HG03342 (cell line): ENCODE measurements around the gene SSRP1.
"Not testable (repeated sequence)": the region's sequence is repeated elsewhere in the genome, so short reads cannot be mapped to it uniquely, and the experiment has no call there.

Experiments used
- ATAC-seq: cut with Tn5 transposase; IDR thresholded peaks from one replicate; pipeline ENCODE4 v1.9.1; 2021; ENCODE audit warnings: mild to moderate bottlenecking, moderate library complexity; ENCODE audit not compliant: unreplicated experiment

SSRP1 gene

DNA sequence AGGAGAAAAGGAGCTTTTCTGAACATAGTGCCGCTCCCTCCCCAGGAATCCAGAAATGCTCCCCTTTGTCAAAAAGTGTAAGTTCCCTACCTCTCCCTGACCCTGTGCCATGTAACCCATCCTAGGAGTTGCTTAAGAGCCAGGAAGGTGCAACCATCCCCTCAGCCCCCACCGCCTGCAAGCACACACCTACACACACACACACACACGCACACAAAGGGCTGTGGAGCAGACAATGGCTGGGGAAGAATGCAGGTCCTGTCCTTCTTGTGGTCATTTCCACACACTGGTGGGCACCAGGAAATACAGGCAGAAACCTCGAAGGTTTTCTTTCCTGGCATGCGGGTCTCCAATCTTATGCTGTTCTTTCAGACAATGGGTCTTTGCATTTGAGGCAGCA lies 3.6 kb upstream of the SSRP1 start:
- no peak for ATAC-seq

GRCh38 chr11:57338142-57338541 lies 2.5 kb upstream of the SSRP1 start, which contains the start of gene P2RX3:
Gene P2RX3 (plus strand): TSS chr11:57338352. CDS start chr11:57338551, 199 bp downstream.
- ATAC-seq, result no peak

DNA sequence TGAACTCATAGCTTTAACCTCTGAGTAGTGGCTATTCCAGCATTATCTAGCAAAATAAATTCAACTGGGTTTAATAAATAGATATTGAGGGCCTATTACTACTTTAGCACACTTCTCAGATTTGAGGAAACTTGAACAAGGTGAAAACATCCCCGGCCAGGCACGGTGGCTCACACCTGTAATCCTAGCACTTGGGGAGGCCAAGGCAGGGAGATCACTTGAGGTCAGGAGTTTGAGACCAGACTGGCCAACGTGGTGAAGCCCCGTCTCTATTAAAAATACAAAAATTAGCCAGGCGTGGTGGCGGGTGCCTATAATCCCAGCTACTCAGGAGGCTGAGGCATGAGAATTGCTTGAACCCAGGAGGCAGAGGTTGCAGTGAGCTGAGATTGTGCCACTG lies 1.2 kb upstream of the SSRP1 start:
- not testable (repeated sequence) for ATAC-seq

GRCh38 chr11:57336111-57336666 lies 497 bp upstream of the SSRP1 start:
- peak; percentile 5 for ATAC-seq

GRCh38 chr11:57335023-57335342 lies 709 bp downstream of the SSRP1 start:
- no peak for ATAC-seq

GRCh38 chr11:57332694-57333440 lies 2.8 kb downstream of the SSRP1 start:
- ATAC-seq, result no peak

DNA sequence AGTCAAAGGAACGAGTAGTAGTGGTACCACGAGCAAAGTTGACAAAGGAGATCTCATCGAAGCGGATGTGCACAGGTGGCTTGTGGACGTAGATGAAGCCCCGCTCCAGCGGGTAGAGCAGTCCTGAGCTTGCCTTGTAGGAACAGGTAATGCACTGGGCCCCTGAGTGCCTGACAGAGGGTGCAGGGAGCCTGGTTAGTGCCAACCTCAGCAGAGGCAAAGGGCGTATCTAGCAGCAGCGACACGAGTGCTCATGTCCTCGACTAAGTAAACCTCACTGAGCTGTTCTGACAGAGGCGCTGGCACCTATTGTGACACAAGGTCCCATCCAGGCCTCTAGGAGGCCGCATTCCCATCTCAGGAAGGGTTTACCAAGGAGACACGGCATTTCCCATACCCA lies 4.0 kb downstream of the SSRP1 start:
- no peak for ATAC-seq

DNA sequence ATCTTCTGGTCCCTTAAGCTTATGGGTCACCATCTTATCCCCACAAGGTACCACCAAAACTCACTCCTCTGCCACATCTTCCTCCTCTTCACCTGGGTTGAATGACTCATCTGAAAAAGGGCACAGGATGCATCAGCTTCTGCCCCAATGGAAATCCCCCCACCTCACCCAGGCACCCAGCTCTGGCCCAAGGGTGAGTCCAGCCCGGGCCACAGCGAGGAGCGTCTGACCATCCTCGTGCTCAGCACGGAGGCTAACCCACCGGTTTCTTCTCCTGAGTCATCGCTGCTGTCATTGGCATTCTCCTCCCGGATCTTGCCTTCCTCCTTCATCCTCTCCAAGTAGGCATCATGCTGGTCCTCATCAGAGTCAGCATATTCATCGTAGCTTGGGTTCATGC lies 5.7 kb downstream of the SSRP1 start:
- ATAC-seq, result no peak

- ATAC-seq, result no peak
Observed at GRCh38 chr11:57327721-57328120, 8.0 kb downstream of the SSRP1 start.

GRCh38 chr11:57325735-57326048 lies 10.0 kb downstream of the SSRP1 start:
- ATAC-seq, result no peak

- peak; percentile 84 for ATAC-seq
Observed at GRCh38 chr11:57324886-57325734, 10.6 kb downstream of the SSRP1 start, which contains the start of gene TNKS1BP1. Gene TNKS1BP1 (minus strand): TSS chr11:57324952. CDS start chr11:57321885, 3,067 bp downstream.

- no peak for ATAC-seq
Observed at GRCh38 chr11:57324154-57324885, 11.4 kb downstream of the SSRP1 start.

DNA sequence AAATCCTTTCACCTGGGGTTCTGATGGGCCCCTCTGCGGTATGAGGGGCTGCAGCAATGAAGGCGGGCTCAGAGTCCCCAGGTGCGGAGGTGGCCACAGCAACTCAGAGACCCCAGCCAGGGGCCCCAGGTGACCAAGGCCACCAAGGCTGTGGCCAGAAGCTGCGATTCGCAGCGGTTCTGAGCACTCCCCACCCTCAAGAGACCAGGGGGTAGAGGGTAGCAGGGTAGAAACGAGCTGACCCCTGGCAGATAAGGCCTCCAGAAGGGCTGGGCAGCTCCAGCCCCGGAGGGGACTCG lies 11.9 kb downstream of the SSRP1 start:
- no peak for ATAC-seq

DNA sequence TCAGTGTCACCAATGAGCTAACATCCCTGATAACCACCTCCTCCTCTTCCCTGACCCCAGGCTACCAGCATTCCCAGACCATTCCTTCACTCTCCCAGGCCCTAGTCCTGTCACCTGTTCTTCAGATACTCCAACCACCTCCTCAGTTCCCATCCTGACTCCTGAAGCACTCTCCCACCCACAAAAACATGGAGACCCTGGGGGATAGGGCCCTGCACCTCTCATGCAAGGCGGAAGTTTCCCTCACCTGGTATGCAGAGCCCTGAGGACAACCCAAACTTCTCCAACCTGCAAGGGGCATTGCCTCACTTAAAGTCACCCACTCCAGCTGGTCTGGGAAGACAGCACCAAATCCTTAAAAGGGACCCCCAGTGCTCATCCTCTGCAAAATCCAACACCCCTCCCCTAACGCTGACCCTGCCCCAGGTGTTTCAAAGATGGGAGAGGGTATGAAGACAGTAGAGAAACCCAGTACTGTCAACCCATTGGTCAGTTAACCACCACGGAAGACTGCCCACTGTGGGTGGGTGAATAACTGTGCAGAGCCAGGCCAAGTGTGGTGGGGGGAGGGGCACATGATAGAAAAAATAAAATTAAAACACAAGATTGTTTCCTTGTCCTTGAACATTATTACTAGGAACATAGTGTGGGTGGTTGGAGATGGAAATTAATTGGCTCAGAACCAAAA lies 12.4 kb downstream of the SSRP1 start:
- ATAC-seq, result no peak

GRCh38 chr11:57322256-57323166 lies 13.2 kb downstream of the SSRP1 start:
- no peak for ATAC-seq

GRCh38 chr11:57321388-57322255 lies 14.1 kb downstream of the SSRP1 start:
- ATAC-seq, result no peak

DNA sequence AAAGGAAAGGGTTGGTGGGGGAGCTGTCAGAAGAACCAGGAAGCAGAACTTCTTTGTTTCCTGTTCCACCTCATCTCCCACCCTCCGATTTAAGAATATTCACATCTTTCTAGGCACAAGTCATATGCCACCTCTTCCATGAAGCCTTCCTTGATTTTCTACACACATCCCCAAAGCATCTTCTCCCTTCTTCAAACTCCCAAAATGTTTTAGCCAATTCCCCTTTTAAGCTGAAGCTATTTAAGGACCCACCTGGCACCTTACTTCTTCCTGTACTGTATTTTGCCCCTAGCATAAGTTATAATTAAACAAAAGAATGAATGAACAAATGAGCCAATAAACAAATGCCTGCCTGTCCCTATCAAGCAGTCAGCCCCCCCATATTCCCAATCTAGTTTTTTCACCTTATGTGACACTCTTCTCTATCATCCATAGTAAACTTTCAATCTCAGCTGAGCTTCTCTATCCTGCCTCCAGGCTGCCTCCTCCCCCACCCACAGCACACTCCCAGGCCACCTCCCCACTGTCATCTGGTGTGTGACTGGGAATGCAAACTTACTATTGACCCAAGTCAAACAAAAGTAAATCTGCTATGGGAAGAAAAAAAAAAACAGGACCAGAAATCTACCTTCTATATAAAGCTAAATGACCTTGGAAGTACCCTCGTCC lies 14.8 kb downstream of the SSRP1 start:
- ATAC-seq, result no peak

GRCh38 chr11:57320067-57320718 lies 15.5 kb downstream of the SSRP1 start:
- ATAC-seq, result no peak
